Muscle of leg (tissue), 11 donors: ENCODE results near the gene CHMP1A. TPM values are rescaled to one million over a fixed set of nuclear protein-coding genes. Genes with fewer than 3 reads are reported as not detected.
"Not testable (repeated sequence)": the region's sequence is repeated elsewhere in the genome, so short reads cannot be mapped to it uniquely, and the experiment has no call there.

Experiments
- DNase-seq: peaks from one replicate; pipeline ENCODE4 v3.0.0; 2013
- H3K27ac ChIP-seq: one replicate; pipeline ENCODE4 v1.5.1; 2013; ENCODE audit warnings: mild to moderate bottlenecking, low read length, control low read depth
- H3K27me3 ChIP-seq: one replicate; pipeline ENCODE4 v1.6.1; 2013; ENCODE audit warnings: low read length; ENCODE audit not compliant: control insufficient read depth, insufficient read depth
- H3K36me3 ChIP-seq: one replicate; pipeline ENCODE4 v1.6.1; 2013; ENCODE audit warnings: low read length; ENCODE audit not compliant: control insufficient read depth, insufficient read depth
- H3K4me1 ChIP-seq: one replicate; pipeline ENCODE4 v1.6.1; 2013; ENCODE audit warnings: low read length; ENCODE audit not compliant: control insufficient read depth, insufficient read depth
- H3K4me3 ChIP-seq: one replicate; pipeline ENCODE4 v1.5.1; 2013; ENCODE audit warnings: low read length, control low read depth
- H3K9me3 ChIP-seq: replicated peaks from 2 replicates; pipeline ENCODE4 v1.6.1; 2013; ENCODE audit warnings: low read depth, low read length; ENCODE audit not compliant: control insufficient read depth
- WGBS: methylation state at CpG from one replicate; pipeline ENCODE4 v1.1.5; 2013; ENCODE audit warnings: missing lambda C conversion rate; ENCODE audit not compliant: insufficient coverage; 5-methylcytosine and 5-hydroxymethylcytosine counted together
- polyA plus RNA-seq, 8 donors: library from polyadenylated mRNA; unstranded; fragments of 120-200 nt; gene quantifications; one replicate each; pipeline versions ENCODE4 v1.2.1 to v1.2.3, GENCODE V29; 2013; ENCODE audit warnings: inconsistent platforms in 1 of 8, low replicate concordance in 1 of 8; ENCODE audit not compliant: insufficient read length in 8 of 8, insufficient read depth in 1 of 8
- total RNA-seq: library from RNA; stranded (reverse); fragments of 120-200 nt; gene quantifications from one replicate; pipeline ENCODE4 v1.2.4, GENCODE V29; 2013

The CHMP1A gene
- total and polyA plus RNA-seq, 9 donors: 38.9 to 57.8 (median 52.0) TPM

- Histone ChIP-seq H3K4me1 (peaks cover 13% of the 10 kb centered on the region), H3K36me3 (peaks cover 11% of the 10 kb centered on the region), H3K9me3 (no peaks in the 10 kb centered on the region), H3K27ac (no peak overlapping the region), H3K27me3 (no peaks in the 10 kb centered on the region), H3K4me3 (no peak overlapping the region)
- DNase-seq: no peak
- no CpG with 5 or more reads among the region's 1 CpG for WGBS
Measured at GRCh38 chr16:89685916-89686315, 28.4 kb upstream of the CHMP1A start.

GRCh38 chr16:89678258-89678657 is 20.8 kb upstream of the CHMP1A start:
- H3K9me3 ChIP-seq: peaks cover 8% of the 10 kb centered on the region
- WGBS: no CpG with 5 or more reads among the region's 2 CpGs
- H3K4me1 ChIP-seq: no peaks in the 10 kb centered on the region
- no peak overlapping the region for H3K27ac ChIP-seq
- H3K36me3 ChIP-seq: no peaks in the 10 kb centered on the region
- no peak for DNase-seq
- H3K4me3 ChIP-seq: no peak overlapping the region
- no peaks in the 10 kb centered on the region for H3K27me3 ChIP-seq

- no peaks in the 10 kb centered on the region for H3K36me3 ChIP-seq
- H3K9me3 ChIP-seq: no peaks in the 10 kb centered on the region
- WGBS: 91% methylated on average over 12 of the region's 16 CpGs
- no peak overlapping the region for H3K4me3 ChIP-seq
- DNase-seq: no peak
- no peaks in the 10 kb centered on the region for H3K4me1 ChIP-seq
- peak overlapping the region; percentile 66 for H3K27ac ChIP-seq
- H3K27me3 ChIP-seq: no peaks in the 10 kb centered on the region
Measured at GRCh38 chr16:89672177-89672941, 14.9 kb upstream of the CHMP1A start.

GRCh38 chr16:89671565-89671964 is 14.1 kb upstream of the CHMP1A start:
- not testable (repeated sequence) for H3K36me3 ChIP-seq, H3K27me3 ChIP-seq, H3K27ac ChIP-seq, H3K4me1 ChIP-seq, H3K9me3 ChIP-seq, H3K4me3 ChIP-seq, DNase-seq
- WGBS: no CpG with 5 or more reads among the region's 4 CpGs

GRCh38 chr16:89670496-89671431 is 13.3 kb upstream of the CHMP1A start:
- H3K4me1 ChIP-seq: no peaks in the 10 kb centered on the region
- no peak overlapping the region for H3K27ac ChIP-seq
- H3K36me3 ChIP-seq: no peaks in the 10 kb centered on the region
- 87% methylated on average over 4 of the region's 10 CpGs for WGBS
- no peaks in the 10 kb centered on the region for H3K27me3 ChIP-seq
- DNase-seq: no peak
- no peaks in the 10 kb centered on the region for H3K9me3 ChIP-seq
- H3K4me3 ChIP-seq: no peak overlapping the region

- Histone ChIP-seq H3K27ac (no peak overlapping the region), H3K9me3 (no peaks in the 10 kb centered on the region), H3K36me3 (no peaks in the 10 kb centered on the region), H3K27me3 (no peaks in the 10 kb centered on the region), H3K4me1 (no peaks in the 10 kb centered on the region), H3K4me3 (no peak overlapping the region)
- 87% methylated on average over 12 of the region's 13 CpGs for WGBS
- no peak for DNase-seq
Measured at GRCh38 chr16:89669755-89670154, 12.2 kb upstream of the CHMP1A start.

GRCh38 chr16:89668790-89669158 is 11.3 kb upstream of the CHMP1A start:
- H3K4me3 ChIP-seq: no peak overlapping the region
- WGBS: 71% methylated on average over 2 of the region's 5 CpGs
- peaks cover 4% of the 10 kb centered on the region for H3K36me3 ChIP-seq
- no peaks in the 10 kb centered on the region for H3K27me3 ChIP-seq
- no peak overlapping the region for H3K27ac ChIP-seq
- no peaks in the 10 kb centered on the region for H3K9me3 ChIP-seq
- no peaks in the 10 kb centered on the region for H3K4me1 ChIP-seq
- DNase-seq: no peak

GRCh38 chr16:89667633-89668032 is 10.1 kb upstream of the CHMP1A start:
- no peaks in the 10 kb centered on the region for H3K27me3 ChIP-seq
- H3K36me3 ChIP-seq: peaks cover 11% of the 10 kb centered on the region
- no peak overlapping the region for H3K27ac ChIP-seq
- no peak for DNase-seq
- H3K4me1 ChIP-seq: no peaks in the 10 kb centered on the region
- WGBS: 88% methylated on average over 9 of the region's 9 CpGs
- H3K4me3 ChIP-seq: no peak overlapping the region
- H3K9me3 ChIP-seq: no peaks in the 10 kb centered on the region

- H3K36me3 ChIP-seq: peaks cover 11% of the 10 kb centered on the region
- not testable (repeated sequence) for H3K4me1 ChIP-seq, H3K9me3 ChIP-seq, H3K4me3 ChIP-seq, DNase-seq, H3K27me3 ChIP-seq, H3K27ac ChIP-seq
- WGBS: no CpG with 5 or more reads among the region's 7 CpGs
Measured at GRCh38 chr16:89667000-89667399, 9.5 kb upstream of the CHMP1A start.

- H3K4me1 ChIP-seq, H3K27ac ChIP-seq, DNase-seq, H3K9me3 ChIP-seq, H3K27me3 ChIP-seq, H3K4me3 ChIP-seq: not testable (repeated sequence)
- WGBS: 67% methylated on average over 5 of the region's 11 CpGs
- H3K36me3 ChIP-seq: peaks cover 22% of the 10 kb centered on the region
Measured at GRCh38 chr16:89664238-89664637, 6.7 kb upstream of the CHMP1A start.
